Subcutaneous abdominal adipose tissue (tissue), 5 donors: ENCODE measurements around the gene RNF215.
"Not testable (repeated sequence)": the region's sequence is repeated elsewhere in the genome, so short reads cannot be mapped to it uniquely, and the experiment has no call there.

Source experiments
- H3K27ac ChIP-seq: one replicate; pipeline ENCODE4 v1.7.0; 2013; ENCODE audit warnings: low read depth, mild to moderate bottlenecking, inconsistent platforms, low read length, moderate library complexity
- H3K27me3 ChIP-seq, 5 donors: one replicate each; pipeline ENCODE4 v1.7.0; 2013; ENCODE audit warnings: low read length in 5 of 5, inconsistent platforms in 1 of 5; ENCODE audit not compliant: control insufficient read depth in 5 of 5, insufficient read depth in 4 of 5
- H3K36me3 ChIP-seq, 5 donors: one replicate each; pipeline ENCODE4 v1.7.0; 2013; ENCODE audit warnings: low read length in 5 of 5; ENCODE audit not compliant: control insufficient read depth in 5 of 5, insufficient read depth in 5 of 5
- H3K4me1 ChIP-seq, 5 donors: one replicate each; pipeline ENCODE4 v1.7.0; 2013; ENCODE audit warnings: low read length in 5 of 5, mild to moderate bottlenecking in 3 of 5, moderate library complexity in 1 of 5; ENCODE audit not compliant: control insufficient read depth in 5 of 5, insufficient read depth in 5 of 5
- H3K4me3 ChIP-seq, 5 donors: one replicate each; pipeline ENCODE4 v1.7.0; 2013; ENCODE audit warnings: low read length in 5 of 5, low read depth in 1 of 5
- H3K9ac ChIP-seq, 5 donors: one replicate each; pipeline ENCODE4 v1.7.0; 2013; ENCODE audit warnings: low read length in 5 of 5, mild to moderate bottlenecking in 4 of 5, moderate library complexity in 3 of 5
- H3K9me3 ChIP-seq, 5 donors: one replicate each; pipeline ENCODE4 v1.7.0; 2013; ENCODE audit warnings: low read length in 5 of 5; ENCODE audit not compliant: control insufficient read depth in 5 of 5
- donor health status: healthy.
- donor health status: healthy.
- donor health status: healthy.
- donor health status: healthy.
- donor health status: healthy.

The RNF215 gene

GRCh38 chr22:30406400-30406799, 19.2 kb upstream of the RNF215 start:
- Histone ChIP-seq H3K36me3 (peaks cover 0 to 15% (median 3%) of the 10 kb centered on the region in 5 donors), H3K27me3 (no peaks in the 10 kb centered on the region), H3K4me1 (peaks cover 0 to 6% (median 3%) of the 10 kb centered on the region in 5 donors), H3K9ac (no peak overlapping the region), H3K4me3 (no peak overlapping the region), H3K9me3 (no peaks in the 10 kb centered on the region), H3K27ac (no peak overlapping the region)

- H3K4me3 ChIP-seq, result no peak overlapping the region
- no peak overlapping the region for H3K27ac ChIP-seq
- H3K27me3 ChIP-seq, result no peaks in the 10 kb centered on the region
- H3K9ac ChIP-seq, result no peak overlapping the region
- peaks cover 0 to 6% (median 3%) of the 10 kb centered on the region in 5 donors for H3K4me1 ChIP-seq
- H3K36me3 ChIP-seq, result peaks cover 0 to 15% (median 3%) of the 10 kb centered on the region in 5 donors
- H3K9me3 ChIP-seq, result no peaks in the 10 kb centered on the region
Observed at GRCh38 chr22:30405731-30406130, 18.5 kb upstream of the RNF215 start.

GRCh38 chr22:30404307-30404706, 17.1 kb upstream of the RNF215 start:
- Histone ChIP-seq H3K4me1 (peaks cover 0 to 9% (median 3%) of the 10 kb centered on the region in 5 donors), H3K27ac (no peak overlapping the region), H3K4me3 (no peak overlapping the region), H3K36me3 (peaks cover 0 to 11% (median 3%) of the 10 kb centered on the region in 5 donors), H3K27me3 (peaks cover 0 to 8% (median 5%) of the 10 kb centered on the region in 5 donors), H3K9ac (no peak overlapping the region), H3K9me3 (no peaks in the 10 kb centered on the region)

GRCh38 chr22:30402766-30403104, 15.5 kb upstream of the RNF215 start:
- not testable (repeated sequence) for H3K36me3 ChIP-seq, H3K9ac ChIP-seq, H3K4me3 ChIP-seq, H3K9me3 ChIP-seq, H3K27ac ChIP-seq, H3K4me1 ChIP-seq
- peaks cover 9 to 22% (median 18%) of the 10 kb centered on the region in 5 donors for H3K27me3 ChIP-seq

GRCh38 chr22:30402028-30402765, 15.0 kb upstream of the RNF215 start:
- Histone ChIP-seq H3K27ac (no peak overlapping the region), H3K9me3 (no peaks in the 10 kb centered on the region), H3K36me3 (peaks cover 0 to 6% (median under 1%) of the 10 kb centered on the region in 5 donors), H3K9ac (no peak overlapping the region), H3K27me3 (peaks cover 13 to 27% (median 24%) of the 10 kb centered on the region in 5 donors), H3K4me1 (peaks cover 0 to 13% (median 11%) of the 10 kb centered on the region in 5 donors), H3K4me3 (no peak overlapping the region)

GRCh38 chr22:30401024-30401423, 13.8 kb upstream of the RNF215 start:
- not testable (repeated sequence) for H3K27ac ChIP-seq, H3K4me3 ChIP-seq, H3K36me3 ChIP-seq, H3K9me3 ChIP-seq, H3K9ac ChIP-seq
- peaks cover 0 to 20% (median 16%) of the 10 kb centered on the region in 5 donors for H3K4me1 ChIP-seq
- H3K27me3 ChIP-seq, result peaks cover 13 to 35% (median 30%) of the 10 kb centered on the region in 5 donors

- no peak overlapping the region for H3K9ac ChIP-seq
- H3K4me3 ChIP-seq, result no peak overlapping the region
- peaks cover 17 to 40% (median 34%) of the 10 kb centered on the region in 5 donors for H3K27me3 ChIP-seq
- no peaks in the 10 kb centered on the region for H3K36me3 ChIP-seq
- no peak overlapping the region for H3K27ac ChIP-seq
- peaks cover 0 to 20% (median 16%) of the 10 kb centered on the region in 5 donors for H3K4me1 ChIP-seq
- no peaks in the 10 kb centered on the region for H3K9me3 ChIP-seq
Observed at GRCh38 chr22:30400159-30400558, 12.9 kb upstream of the RNF215 start.

GRCh38 chr22:30399718-30400117, 12.5 kb upstream of the RNF215 start:
- Histone ChIP-seq H3K9ac (no peak overlapping the region), H3K9me3 (no peaks in the 10 kb centered on the region), H3K27me3 (peaks cover 17 to 40% (median 38%) of the 10 kb centered on the region in 5 donors), H3K4me1 (peaks cover 0 to 20% (median 16%) of the 10 kb centered on the region in 5 donors), H3K4me3 (no peak overlapping the region), H3K36me3 (no peaks in the 10 kb centered on the region), H3K27ac (no peak overlapping the region)

- peaks cover 0 to 20% (median 16%) of the 10 kb centered on the region in 5 donors for H3K4me1 ChIP-seq
- H3K27me3 ChIP-seq, result peaks cover 17 to 40% (median 40%) of the 10 kb centered on the region in 5 donors
Observed at GRCh38 chr22:30398685-30399680, 11.8 kb upstream of the RNF215 start.

More at GRCh38 chr22:30398685-30399680, 11.8 kb upstream of the RNF215 start:
- Histone ChIP-seq H3K36me3 (no peaks in the 10 kb centered on the region), H3K9me3 (no peaks in the 10 kb centered on the region), H3K9ac (no peak overlapping the region), H3K27ac (no peak overlapping the region), H3K4me3 (no peak overlapping the region)
